Hepatocyte (in vitro differentiated cells): ENCODE measurements around the gene TRHDE. TPM values are rescaled to one million over a fixed set of nuclear protein-coding genes. Genes with fewer than 3 reads are reported as not detected.
"Not testable (repeated sequence)": the region's sequence is repeated elsewhere in the genome, so short reads cannot be mapped to it uniquely, and the experiment has no call there.

Source experiments
- DNase-seq: peaks from one replicate; pipeline ENCODE4 v3.0.0-alpha.2; 2016; ENCODE audit warnings: low spot score
- H2AFZ ChIP-seq: fragments of 200-600 bp; sonication (generic); 2 replicates; pipeline ENCODE4 v1.6.0; 2016; ENCODE audit warnings: antibody characterized with exemption, mild to moderate bottlenecking
- H3K27ac ChIP-seq: fragments of 200-600 bp; sonication (generic); 2 replicates; pipeline ENCODE4 v1.5.1; 2016; ENCODE audit warnings: mild to moderate bottlenecking
- H3K27me3 ChIP-seq: fragments of 200-600 bp; sonication (generic); 2 replicates; pipeline ENCODE4 v1.6.1; 2016
- H3K36me3 ChIP-seq: fragments of 200-600 bp; sonication (generic); replicated peaks from 2 replicates; pipeline ENCODE4 v1.5.1; 2016; ENCODE audit warnings: low read depth; ENCODE audit not compliant: insufficient read depth
- H3K4me1 ChIP-seq: fragments of 200-600 bp; sonication (generic); 2 replicates; pipeline ENCODE4 v1.5.1; 2016; ENCODE audit warnings: mild to moderate bottlenecking, moderate library complexity; ENCODE audit not compliant: insufficient read depth
- H3K4me2 ChIP-seq: fragments of 200-600 bp; sonication (generic); 2 replicates; pipeline ENCODE4 v1.6.0; 2016
- H3K4me3 ChIP-seq: fragments of 200-600 bp; sonication (generic); 2 replicates; pipeline ENCODE4 v1.5.1; 2016; ENCODE audit warnings: mild to moderate bottlenecking
- H3K79me2 ChIP-seq: fragments of 200-600 bp; sonication (generic); 2 replicates; pipeline ENCODE4 v1.6.0; 2017; ENCODE audit warnings: mild to moderate bottlenecking
- H3K9me2 ChIP-seq: fragments of 200-600 bp; sonication (generic); replicated peaks from 2 replicates; pipeline ENCODE4 v1.6.0; 2017; ENCODE audit warnings: mild to moderate bottlenecking; ENCODE audit not compliant: insufficient read depth
- H3K9me3 ChIP-seq: fragments of 200-600 bp; sonication (generic); 2 replicates; pipeline ENCODE4 v1.5.1; 2016; ENCODE audit warnings: low read depth, mild to moderate bottlenecking
- H4K20me1 ChIP-seq: fragments of 200-600 bp; sonication (generic); 2 replicates; pipeline ENCODE4 v1.6.0; 2016; ENCODE audit warnings: mild to moderate bottlenecking; ENCODE audit not compliant: insufficient read depth, poor library complexity, severe bottlenecking
- CTCF ChIP-seq: fragments of 200-600 bp; sonication (generic); IDR thresholded peaks from 2 replicates; pipeline ENCODE4 v1.5.1; 2016; ENCODE audit warnings: antibody characterized with exemption, mild to moderate bottlenecking; ENCODE audit not compliant: poor library complexity
- EZH2 ChIP-seq: fragments of 200-600 bp; sonication (generic); IDR thresholded peaks from 2 replicates; pipeline ENCODE4 v1.6.1; 2016; ENCODE audit warnings: antibody characterized with exemption, mild to moderate bottlenecking, borderline replicate concordance
- EZH2phosphoT487 ChIP-seq: fragments of 200-600 bp; sonication (generic); IDR thresholded peaks from one replicate; pipeline ENCODE4 v1.6.1; 2018; ENCODE audit warnings: antibody characterized with exemption, mild to moderate bottlenecking, low read depth, moderate library complexity; ENCODE audit not compliant: unreplicated experiment, severe bottlenecking
- WGBS: methylation state at CpG from one replicate; pipeline ENCODE4 v1.1.6; 2016; ENCODE audit warnings: low lambda C conversion rate; ENCODE audit errors: missing lambda C conversion rate; 5-methylcytosine and 5-hydroxymethylcytosine counted together
- polyA plus RNA-seq: library from polyadenylated mRNA; unstranded; fragments of >200 nt; fragmentation: Nextera tagmentation; extraction: Ambion mirVana; gene quantifications from 2 replicates; pipeline ENCODE4 v1.2.1, GENCODE V29; 2016
- total RNA-seq: library from RNA; depleted of rRNA; stranded (reverse); fragments of >200 nt; gene quantifications from 2 replicates; pipeline ENCODE4 v1.2.3, GENCODE V29; 2014

The TRHDE gene
- total and polyA plus RNA-seq, 2 experiments from 2014 or later = 1.3 to 5.0 TPM

- no peak for TF ChIP-seq EZH2
- no peak for TF ChIP-seq EZH2phosphoT487
- TF ChIP-seq CTCF = no peak
- no peaks in the 10 kb centered on the region for H3K79me2 ChIP-seq
- H3K27me3 ChIP-seq = no peaks in the 10 kb centered on the region
These were observed 359.9 kb downstream of the TRHDE start for GRCh38 chr12:72631926-72632685.

GRCh38 chr12:72642706-72643105, 370.5 kb downstream of the TRHDE start:
- no peak for DNase-seq
- WGBS = 72% methylated on average over 2 of the region's 2 CpGs
- H3K79me2 ChIP-seq = no peaks in the 10 kb centered on the region
- H2AFZ ChIP-seq = no peak overlapping the region
- no peaks in the 10 kb centered on the region for H3K27me3 ChIP-seq
- no peaks in the 10 kb centered on the region for H3K4me1 ChIP-seq
- no peak overlapping the region for H3K4me2 ChIP-seq
- no peaks in the 10 kb centered on the region for H4K20me1 ChIP-seq
- no peak overlapping the region for H3K4me3 ChIP-seq
- no peaks in the 10 kb centered on the region for H3K9me2 ChIP-seq
- no peaks in the 10 kb centered on the region for H3K9me3 ChIP-seq
- no peaks in the 10 kb centered on the region for H3K36me3 ChIP-seq
- TF ChIP-seq CTCF (no peak), EZH2 (no peak), EZH2phosphoT487 (no peak)
- no peak overlapping the region for H3K27ac ChIP-seq

More at GRCh38 chr12:72631926-72632685, 359.9 kb downstream of the TRHDE start:
- 77% methylated on average over 4 of the region's 4 CpGs for WGBS
- Histone ChIP-seq H2AFZ (no peak overlapping the region), H3K4me1 (no peaks in the 10 kb centered on the region), H3K27ac (no peak overlapping the region), H3K9me3 (no peaks in the 10 kb centered on the region), H3K9me2 (no peaks in the 10 kb centered on the region), H3K36me3 (no peaks in the 10 kb centered on the region), H3K4me3 (no peak overlapping the region), H4K20me1 (no peaks in the 10 kb centered on the region), H3K4me2 (no peak overlapping the region)
- no peak for DNase-seq

GRCh38 chr12:72647139-72647538, 375.0 kb downstream of the TRHDE start:
- no peak for DNase-seq
- TF ChIP-seq EZH2 (no peak), EZH2phosphoT487 (no peak), CTCF (no peak)
- Histone ChIP-seq H3K4me2 (no peak overlapping the region), H4K20me1 (no peaks in the 10 kb centered on the region), H3K9me2 (no peaks in the 10 kb centered on the region), H3K9me3 (no peaks in the 10 kb centered on the region), H3K79me2 (no peaks in the 10 kb centered on the region), H3K36me3 (no peaks in the 10 kb centered on the region), H2AFZ (no peak overlapping the region), H3K27me3 (no peaks in the 10 kb centered on the region), H3K27ac (no peak overlapping the region), H3K4me1 (no peaks in the 10 kb centered on the region), H3K4me3 (no peak overlapping the region)

- Histone ChIP-seq H3K4me3 (no peak overlapping the region), H3K79me2 (no peaks in the 10 kb centered on the region), H3K27me3 (no peaks in the 10 kb centered on the region), H4K20me1 (no peaks in the 10 kb centered on the region), H3K27ac (no peak overlapping the region), H3K4me2 (no peak overlapping the region), H3K36me3 (no peaks in the 10 kb centered on the region), H3K9me3 (no peaks in the 10 kb centered on the region), H2AFZ (no peak overlapping the region), H3K4me1 (no peaks in the 10 kb centered on the region), H3K9me2 (no peaks in the 10 kb centered on the region)
- TF ChIP-seq EZH2phosphoT487 = no peak
- TF ChIP-seq CTCF = no peak
- TF ChIP-seq EZH2 = no peak
- no peak for DNase-seq
These were observed 386.4 kb downstream of the TRHDE start for GRCh38 chr12:72658615-72659014.

- not testable (repeated sequence) for DNase-seq, H3K27me3 ChIP-seq, H3K4me1 ChIP-seq, H3K9me2 ChIP-seq, H2AFZ ChIP-seq, H3K27ac ChIP-seq, H3K4me2 ChIP-seq, H3K36me3 ChIP-seq, H3K9me3 ChIP-seq, H4K20me1 ChIP-seq, H3K79me2 ChIP-seq, H3K4me3 ChIP-seq
- 70% methylated on average over 7 of the region's 7 CpGs for WGBS
These were observed 388.0 kb downstream of the TRHDE start for GRCh38 chr12:72660174-72660573.
